Activated CD4-positive, CD25-positive, alpha-beta regulatory T cell (primary cell): ENCODE measurements around the gene TRIO.

ENCODE experiments used
- DNase-seq, 4 experiments: peaks; one replicate each; lab custom pipeline; 2025; lab: John Stamatoyannopoulos, UW

The TRIO gene

DNA sequence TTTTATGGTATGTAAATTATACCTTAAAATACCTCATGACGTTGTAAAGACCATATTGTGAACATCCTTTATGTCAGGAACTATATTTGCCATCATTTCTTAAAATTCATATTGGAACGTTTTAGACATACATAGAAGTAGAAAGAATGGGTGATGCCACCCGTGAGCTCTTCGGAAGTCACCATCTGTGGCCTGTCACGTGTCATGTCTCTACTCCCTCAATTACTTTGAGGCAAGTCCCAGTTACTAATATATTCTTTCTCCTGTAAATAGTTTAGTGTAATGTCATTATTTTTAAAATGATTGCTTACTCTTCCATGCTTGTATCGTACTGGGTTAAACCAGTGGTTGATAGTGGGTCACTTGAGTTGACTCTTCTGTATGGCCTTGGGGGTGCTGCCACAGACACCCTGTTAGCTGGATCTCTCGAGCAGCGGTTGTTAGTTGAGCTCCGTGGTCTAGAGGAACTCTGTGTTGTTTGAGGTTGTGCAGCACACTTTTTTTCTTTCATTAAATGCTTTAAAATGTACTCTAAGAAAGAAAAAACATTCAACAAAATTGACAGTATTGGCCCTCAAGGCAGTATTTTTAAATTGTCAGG lies 66.2 kb downstream of the TRIO start:
- no peak for DNase-seq

- no peak for DNase-seq
Observed at GRCh38 chr5:14209836-14210235, 66.7 kb downstream of the TRIO start.

- no peak for DNase-seq
Observed at GRCh38 chr5:14210729-14211128, 67.6 kb downstream of the TRIO start.

DNA sequence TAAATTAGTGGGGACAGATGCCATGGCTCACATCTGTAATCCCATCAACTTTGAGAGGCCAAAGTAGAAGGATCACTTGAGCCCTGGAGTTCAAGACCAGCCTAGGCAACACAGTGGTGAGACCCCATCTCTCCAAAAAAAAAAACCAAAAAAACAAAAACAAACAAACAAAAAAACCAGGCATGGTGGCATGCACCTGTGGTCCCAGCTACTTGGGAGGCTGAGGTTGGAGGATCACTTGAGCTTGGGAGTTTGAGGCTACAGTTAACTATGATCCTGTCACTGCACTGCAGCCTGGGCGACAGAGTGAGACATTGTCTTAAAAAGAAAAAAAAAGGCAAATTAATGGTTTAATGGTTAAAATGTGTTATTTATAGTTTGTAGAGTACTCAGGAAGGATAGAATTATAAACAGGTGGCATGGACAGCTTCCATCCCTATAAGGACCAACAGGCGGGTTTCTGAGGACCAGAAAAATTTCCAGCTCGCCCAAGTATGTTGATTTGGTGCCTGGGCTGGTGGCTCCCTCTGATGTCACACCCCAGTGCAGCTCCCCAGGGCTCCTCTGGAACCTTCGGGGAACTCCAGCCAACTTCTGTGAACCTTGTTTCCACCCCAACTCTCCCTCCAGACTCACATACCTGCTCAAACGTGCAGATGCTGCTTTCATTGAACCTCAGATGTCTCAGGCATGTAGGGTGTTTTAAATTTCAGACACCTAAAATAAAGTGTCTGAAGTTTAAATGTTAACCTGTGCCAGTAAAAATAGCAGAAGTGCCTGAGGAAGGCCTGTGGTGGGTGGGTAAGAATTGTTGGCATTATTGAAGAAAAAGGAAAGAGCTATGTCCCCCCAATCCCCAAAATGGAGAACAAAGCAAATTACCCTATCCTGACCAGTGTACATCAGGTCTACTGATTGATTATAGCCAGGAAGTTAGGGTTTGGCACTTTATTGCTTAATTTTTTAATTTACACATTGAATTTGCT lies 69.0 kb downstream of the TRIO start:
- DNase-seq, result no peak

DNA sequence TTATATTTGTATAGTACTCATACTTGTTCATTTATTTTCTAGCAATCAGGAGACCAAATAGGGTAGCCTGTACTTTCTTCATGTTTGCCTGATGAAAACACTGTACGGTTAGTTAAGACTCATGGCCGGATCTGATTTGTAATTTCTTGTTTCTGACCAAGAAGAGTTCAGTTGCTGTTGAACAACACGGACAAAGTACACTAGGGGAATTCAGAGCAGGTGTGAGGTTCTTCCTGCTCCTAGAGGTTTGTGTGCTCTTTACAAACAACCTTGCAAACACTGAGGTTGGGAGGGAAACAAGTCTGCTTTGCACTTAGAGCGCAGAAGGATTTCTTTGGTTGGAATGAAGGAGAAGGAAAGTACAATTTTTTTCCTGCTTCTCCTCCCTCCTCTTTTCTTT lies 69.7 kb downstream of the TRIO start:
- no peak for DNase-seq

- DNase-seq, result no peak
Observed at GRCh38 chr5:14213253-14213652, 70.1 kb downstream of the TRIO start.

- no peak for DNase-seq
Observed at GRCh38 chr5:14213813-14214585, 70.9 kb downstream of the TRIO start.

GRCh38 chr5:14215901-14216300 lies 72.8 kb downstream of the TRIO start:
- DNase-seq, result no peak

DNA sequence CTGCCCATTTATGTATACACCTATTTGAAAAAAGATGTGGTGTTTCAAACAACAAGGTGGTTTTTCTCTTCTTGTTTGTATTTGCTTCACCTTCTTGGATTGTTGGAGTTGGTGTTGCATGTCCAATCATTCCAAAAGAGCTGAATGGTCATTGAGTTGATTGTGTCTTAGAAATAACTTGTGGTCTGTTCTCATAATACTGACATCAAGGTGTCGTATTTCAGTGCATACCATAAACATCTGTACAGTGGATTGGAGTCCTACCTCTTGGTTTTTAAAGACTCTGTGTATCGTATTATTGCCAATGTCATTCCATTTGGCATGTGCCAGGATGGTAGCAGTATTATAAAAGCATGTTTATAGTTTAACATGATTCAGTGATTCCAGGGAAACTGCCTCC lies 73.2 kb downstream of the TRIO start:
- DNase-seq, result no peak

GRCh38 chr5:14216902-14217301 lies 73.8 kb downstream of the TRIO start:
- no peak for DNase-seq

DNA sequence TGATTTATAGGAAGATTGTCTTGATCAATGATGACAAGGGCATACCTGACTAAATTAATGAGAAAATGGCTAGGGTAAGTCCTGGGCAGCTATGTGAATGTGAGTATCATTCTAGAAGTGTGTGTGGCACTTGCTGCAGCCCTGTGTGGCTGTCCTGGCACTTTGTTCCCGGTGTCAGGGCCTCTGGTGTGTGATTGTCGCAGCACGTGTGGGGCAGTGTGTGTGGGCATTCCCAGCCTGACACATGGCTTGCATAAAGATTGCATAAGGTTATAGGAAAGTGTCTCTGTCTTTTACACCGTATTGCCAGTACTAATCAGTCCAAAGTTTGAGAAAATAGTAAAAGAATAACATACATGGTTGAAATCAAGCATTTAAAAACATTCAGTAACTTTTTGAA lies 74.4 kb downstream of the TRIO start:
- no peak for DNase-seq

- no peak for DNase-seq
Observed at GRCh38 chr5:14218011-14218410, 74.9 kb downstream of the TRIO start.

DNA sequence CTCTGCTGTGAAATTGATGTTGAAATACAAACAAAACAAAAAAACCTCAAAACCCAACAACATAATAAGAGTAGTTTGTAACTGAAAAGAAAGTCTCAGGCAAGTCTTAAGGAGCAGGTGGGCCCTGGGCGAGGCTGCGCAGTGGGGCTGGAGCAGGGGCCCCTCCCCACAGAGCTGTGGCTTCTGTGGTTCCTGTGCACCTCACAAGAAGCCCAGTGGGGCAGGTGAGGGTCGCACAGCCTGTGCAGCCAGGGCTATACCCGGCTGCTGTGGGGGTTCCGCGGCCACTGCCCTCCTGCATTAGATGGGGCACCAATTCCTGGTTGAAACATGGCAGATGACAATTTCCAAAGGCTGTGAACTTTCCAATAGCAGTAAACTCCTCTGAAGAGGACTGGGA lies 75.3 kb downstream of the TRIO start:
- no peak for DNase-seq

DNA sequence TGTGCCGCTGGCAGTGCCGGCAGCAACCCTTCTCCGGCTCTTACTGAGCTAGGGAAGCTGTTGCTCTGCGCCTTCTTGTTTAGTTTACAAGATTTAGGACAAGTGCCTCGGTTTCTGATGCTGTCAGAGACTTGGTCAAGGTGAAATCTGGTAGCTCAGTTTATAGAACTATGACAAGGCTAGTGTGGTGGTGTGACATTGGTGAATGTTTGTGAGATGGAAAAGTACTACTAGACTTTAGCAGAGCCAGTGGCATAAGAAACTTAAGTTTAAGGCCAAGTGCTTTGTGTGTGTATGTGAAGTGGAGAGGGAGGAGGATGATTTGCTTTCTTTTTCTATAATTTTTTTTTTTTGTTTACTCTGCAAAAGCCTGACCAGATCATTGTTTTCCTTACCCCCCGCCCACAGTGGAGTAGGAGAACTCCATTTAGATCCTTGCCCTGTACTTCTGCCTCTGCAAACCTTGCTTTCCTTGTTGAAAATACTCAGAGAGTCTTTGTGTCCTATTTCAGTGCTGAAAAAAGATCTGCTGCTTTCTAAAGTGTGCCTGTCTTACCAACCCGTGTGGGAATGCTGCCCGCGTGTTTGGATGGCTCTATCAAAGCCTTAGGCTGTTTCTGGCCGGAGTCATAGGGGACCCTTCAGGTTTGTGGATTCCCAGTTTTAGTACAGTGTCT lies 75.9 kb downstream of the TRIO start:
- DNase-seq, result no peak

- DNase-seq, result no peak
Observed at GRCh38 chr5:14219800-14220512, 76.8 kb downstream of the TRIO start.

DNA sequence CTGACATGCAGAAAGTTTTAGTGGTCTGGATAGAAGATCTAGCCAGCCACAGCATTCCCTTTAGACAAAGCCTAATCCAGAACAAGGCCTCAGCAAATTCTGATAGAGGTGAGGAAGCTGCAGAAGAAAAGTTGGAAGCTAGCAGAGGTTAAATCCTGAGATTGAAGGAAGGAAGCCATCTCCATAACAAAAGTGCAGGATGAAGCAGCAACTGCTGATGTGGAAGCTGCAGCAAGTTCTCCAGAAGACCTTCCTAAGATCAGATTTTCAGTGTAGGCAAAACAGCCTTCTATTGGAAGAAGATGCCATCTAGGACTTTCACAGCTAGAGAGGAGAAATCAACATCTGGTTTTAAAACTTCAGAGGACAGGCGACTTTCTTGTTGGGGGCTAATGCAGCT lies 77.5 kb downstream of the TRIO start:
- DNase-seq, result no peak

- DNase-seq, result no peak
Observed at GRCh38 chr5:14221732-14222131, 78.6 kb downstream of the TRIO start.

- DNase-seq, result no peak
Observed at GRCh38 chr5:14222206-14222605, 79.1 kb downstream of the TRIO start.

- no peak for DNase-seq
Observed at GRCh38 chr5:14223372-14223771, 80.2 kb downstream of the TRIO start.

DNA sequence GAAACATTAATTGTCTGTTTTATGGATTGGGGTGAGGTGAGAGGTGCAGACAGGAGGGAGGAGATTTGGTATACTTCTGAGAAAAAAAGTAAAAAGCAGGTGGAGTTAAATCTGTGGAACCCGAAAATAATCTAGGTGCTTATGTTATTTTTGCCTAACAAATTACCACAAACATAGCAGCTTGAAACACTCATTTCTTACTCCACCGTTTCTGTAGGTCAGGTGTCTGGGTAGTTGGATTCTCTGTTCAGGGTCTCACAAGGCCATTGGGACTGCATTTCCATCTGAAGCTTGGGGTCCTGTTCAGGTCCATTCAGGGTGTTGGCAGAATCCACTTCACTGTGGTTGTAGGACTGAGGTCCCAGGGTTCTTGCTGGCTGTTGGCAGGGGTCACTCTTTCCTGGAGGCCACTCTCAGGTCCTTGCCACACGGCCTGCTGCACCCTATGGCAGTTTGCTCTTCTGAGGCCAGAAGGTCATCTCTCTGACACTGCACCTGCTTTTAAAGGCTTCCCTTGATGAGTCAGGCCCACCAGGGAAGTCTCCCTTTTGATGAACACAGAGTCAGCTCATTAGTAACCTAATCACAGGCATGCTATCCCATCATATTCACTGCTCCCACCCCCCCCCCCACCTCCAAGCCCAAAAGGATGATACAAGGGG lies 82.2 kb downstream of the TRIO start:
- DNase-seq, result no peak

- no peak for DNase-seq
Observed at GRCh38 chr5:14226149-14226548, 83.0 kb downstream of the TRIO start.
